NCI-H1694 treated with DMSO at 0.1 percent for 48 hours (cell line): ENCODE data around the gene MAPK8.
"Not testable (repeated sequence)": the region's sequence is repeated elsewhere in the genome, so short reads cannot be mapped to it uniquely, and the experiment has no call there.

ENCODE experiments used
- DNase-seq: peaks from one replicate; lab custom pipeline; 2025; lab: John Stamatoyannopoulos, UW

MAPK8 gene

DNA sequence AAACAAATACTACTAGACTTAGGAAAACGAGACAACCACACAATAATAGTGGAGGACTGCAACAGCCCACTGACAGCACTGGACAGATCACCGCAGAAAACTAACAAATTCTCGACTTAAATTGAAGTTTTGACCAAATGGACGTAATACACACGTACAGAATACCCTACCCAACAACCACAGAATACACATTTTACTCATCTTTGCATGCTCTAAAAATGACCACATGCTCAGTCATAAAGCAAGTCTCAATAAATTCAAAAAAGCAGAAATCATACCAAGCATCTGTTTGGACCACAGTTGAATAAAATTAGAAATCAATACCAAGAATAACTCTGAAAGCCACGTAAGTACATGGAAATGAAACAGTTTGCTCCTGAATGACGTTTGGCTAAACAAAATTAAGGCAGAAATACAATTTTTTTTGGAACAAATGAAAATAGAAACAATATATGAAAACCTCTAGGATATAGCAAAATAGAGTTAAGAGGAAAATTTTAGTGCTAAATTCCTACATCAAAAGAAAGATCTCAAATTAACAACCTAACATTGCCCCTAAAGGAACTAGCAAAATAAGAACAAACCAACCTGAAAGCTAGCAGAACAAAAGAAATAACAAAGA lies 30.6 kb downstream of the MAPK8 start:
- no peak for DNase-seq

DNA sequence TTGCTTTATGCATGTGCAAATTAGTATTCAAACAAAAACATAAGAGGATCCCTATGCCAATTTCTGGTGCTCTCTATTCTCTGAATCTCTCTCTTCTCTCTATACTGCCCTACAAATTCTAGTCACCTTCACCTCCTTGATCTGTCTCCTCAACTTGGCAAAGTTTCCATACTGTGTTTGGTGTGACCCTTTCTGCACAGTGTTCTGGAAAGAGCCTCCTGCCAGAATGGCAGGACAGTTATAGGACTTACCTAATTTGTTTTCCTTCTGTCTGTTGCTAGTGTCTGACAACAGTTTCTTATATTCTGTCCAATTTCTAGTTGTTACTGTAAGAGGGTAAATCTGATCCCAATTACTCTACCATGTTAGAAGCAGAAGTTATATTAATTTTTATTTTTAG lies 34.3 kb downstream of the MAPK8 start:
- no peak for DNase-seq

DNA sequence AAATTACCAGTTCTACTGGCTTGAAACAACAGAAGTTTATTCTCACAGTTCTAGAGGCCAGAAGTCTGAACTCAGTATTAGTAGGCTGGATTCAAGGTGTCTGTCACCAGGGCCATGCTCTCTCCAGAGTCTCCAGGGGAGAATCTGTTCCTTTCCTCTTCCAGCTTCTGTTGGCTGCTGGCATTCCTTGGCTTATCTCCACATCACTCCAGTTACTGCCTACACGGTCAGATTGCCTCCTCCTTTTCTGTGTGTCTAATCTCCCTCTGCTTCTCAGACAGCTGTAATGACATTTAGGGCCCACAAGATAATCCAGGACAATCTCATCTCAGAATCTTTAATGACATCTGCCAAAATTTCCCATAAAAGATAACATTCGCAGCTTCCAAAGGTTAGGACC lies 36.6 kb downstream of the MAPK8 start:
- DNase-seq, result no peak

DNA sequence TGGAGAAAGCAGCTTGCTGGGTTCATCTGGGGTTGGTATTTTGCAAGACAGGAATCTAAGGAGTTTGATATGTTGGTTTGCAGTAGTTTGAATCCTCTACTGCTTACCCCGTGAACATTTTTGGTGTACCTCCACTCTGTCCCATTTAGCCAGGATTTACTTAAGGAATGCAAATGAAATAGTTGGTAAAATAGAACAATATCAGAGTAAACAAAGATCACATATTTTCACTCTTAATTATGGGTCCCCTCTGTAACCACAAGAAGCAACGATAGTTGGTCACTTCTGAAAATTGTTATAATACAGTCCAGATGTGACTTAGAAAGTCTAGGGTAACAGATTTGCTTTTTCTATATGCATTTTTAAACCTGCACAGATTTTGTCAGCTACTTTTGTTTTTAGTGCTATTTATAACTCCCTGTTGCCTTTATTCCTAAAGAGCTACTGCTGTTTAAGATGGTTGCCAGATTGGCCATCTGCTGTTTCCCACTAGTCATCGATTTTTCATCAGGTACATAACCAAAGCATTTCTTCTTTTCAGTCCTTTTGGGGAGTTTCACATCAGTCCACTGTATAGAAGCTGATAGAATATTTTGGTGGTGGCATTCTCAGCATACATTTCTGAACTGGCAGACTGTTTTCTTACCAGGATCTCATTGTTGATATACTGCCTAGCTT lies 37.6 kb downstream of the MAPK8 start:
- no peak for DNase-seq

DNA sequence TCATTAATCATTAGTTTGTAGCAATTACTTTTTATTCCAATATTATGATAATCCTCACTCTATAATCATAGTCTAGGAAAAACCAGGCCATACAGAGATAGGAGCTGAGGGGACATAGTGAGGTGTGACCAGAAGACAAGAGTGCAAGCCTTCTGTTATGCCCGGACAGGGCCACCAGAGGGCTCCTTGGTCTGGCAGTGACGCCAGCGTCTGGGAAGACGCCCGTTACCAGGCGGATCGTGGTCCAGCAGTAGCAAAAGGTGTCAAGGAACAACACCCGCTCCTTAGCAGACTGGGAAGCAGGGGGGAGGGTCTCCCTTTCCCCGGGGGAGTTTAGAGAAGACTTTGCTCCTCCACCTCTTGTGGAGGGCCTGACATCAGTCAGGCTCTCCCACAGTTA lies 39.8 kb downstream of the MAPK8 start:
- not testable (repeated sequence) for DNase-seq

DNA sequence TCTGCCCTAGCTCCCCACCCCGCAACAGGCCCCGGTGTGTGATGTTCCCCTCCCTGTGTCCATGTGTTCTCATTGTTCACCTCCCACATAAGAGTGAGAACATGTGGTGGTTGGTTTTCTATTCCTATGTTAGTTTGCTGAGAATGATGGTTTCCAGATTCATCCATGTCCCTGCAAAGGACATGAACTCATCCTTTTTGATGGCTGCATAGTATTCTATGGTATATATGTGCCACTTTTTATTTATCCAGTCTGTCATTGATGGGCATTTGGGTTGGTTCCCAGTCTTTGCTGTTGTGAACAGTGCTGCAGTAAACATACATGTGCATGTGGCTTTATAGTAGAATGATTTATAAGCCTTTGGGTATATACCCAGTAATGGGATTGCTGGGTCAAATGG lies 41.1 kb downstream of the MAPK8 start:
- DNase-seq, result not testable (repeated sequence)

DNA sequence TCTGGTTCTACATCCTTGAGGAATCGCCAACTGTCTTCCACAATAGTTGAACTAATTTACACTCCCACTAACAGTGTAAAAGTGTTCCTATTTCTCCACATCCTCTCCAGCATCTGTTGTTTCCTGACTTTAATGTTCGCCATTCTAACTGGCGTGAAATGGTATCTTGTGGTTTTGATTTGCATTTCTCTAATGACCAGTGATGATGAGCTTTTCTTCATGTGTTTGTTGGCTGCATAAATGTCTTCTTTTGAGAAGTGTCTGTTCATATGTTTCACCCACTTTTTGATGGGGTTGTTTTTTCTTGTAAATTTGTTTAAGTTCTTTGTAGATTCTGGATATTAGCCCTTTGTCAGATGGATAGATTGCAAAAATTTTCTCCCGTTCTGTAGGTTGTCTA lies 41.5 kb downstream of the MAPK8 start:
- not testable (repeated sequence) for DNase-seq

DNA sequence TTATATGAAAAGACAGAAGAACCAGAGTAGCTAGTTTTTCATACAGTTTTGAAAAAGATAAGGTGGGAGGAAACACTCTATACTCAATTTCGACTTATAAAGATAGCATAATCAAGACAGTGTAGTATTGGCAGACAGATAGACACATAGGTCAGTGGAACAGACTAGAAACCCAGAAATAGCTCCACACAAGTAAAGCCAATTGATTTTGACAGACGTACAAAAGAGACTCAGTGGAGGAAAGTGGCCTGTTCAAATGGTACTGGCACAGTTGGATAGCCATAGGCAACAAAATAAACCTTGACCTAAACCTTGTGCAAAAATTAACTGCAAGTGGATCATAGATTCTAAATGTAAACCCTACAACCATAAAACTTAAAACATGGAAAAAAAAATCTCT lies 46.8 kb downstream of the MAPK8 start:
- DNase-seq, result no peak

DNA sequence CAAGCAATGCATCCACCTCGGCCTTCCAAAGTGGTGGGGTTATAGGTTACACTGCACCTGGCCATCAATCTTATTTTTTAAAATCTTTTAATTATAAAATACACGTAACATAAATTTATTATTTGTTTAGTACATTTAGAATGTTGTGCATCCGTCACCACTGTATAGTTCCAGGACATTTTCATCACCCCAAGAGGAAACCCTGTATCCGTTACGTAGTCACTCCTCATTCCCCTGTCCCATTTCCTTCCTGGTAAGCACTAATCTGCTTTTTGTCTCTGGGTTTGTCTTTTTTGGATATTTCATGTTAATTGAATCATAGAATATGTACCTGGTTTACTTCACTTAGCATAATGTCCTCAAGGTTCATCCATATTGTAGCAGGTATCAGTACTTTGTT lies 51.2 kb downstream of the MAPK8 start:
- no peak for DNase-seq

DNA sequence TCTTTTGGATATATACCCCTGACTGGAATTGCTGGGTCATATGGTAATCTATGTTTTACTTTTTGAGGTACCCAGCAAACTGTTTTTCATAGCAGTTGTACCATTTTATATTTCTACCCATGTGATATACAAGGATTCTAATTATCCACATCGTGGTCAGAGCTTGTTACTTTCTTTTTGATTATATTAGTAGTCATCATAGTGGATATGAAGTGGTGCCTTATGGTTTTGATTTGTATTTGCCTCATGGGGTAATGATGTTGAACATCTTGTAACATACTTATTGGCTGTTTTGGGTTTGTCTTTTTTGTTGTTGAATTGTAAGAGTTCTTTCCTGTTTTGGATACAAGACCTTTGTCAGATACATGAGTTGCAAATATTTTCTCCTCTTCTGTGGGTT lies 51.7 kb downstream of the MAPK8 start:
- no peak for DNase-seq

DNA sequence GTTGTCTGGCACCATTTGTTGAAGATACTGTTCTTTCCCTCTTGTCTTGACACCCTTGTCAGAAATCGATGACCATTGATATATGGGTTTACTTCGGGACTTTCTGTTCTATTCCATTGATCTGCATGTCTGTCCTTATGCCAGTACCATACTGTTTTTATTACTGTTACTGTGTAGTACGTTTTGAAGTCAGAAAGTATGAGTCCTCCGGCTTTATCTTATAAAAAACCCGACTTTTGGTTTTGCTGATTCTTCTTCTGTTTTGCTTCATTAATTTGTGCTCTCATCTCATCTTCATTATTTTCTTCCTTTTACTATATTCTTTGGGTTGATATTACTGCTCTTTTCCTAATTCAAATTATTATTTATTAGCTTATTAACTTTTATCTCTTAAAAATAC lies 52.4 kb downstream of the MAPK8 start:
- no peak for DNase-seq

DNA sequence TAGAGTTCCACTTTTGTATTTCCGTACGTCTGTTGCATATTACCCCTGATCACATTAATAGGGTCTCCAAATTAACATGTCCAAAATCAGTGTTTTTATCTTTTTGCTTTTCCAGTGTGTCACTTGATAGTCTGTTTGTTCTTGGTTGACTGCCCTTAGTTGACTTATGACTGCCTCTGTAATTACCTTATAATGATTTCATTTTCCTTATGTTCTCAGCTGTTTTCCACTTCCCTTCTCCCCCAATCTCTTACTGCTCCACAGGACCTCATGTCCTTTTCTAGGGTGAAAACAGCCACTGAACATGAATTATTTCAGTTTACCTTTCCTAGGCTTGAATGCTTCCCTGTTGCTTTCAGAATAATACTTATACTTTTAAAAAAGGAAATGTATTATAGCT lies 54.7 kb downstream of the MAPK8 start:
- DNase-seq, result no peak

DNA sequence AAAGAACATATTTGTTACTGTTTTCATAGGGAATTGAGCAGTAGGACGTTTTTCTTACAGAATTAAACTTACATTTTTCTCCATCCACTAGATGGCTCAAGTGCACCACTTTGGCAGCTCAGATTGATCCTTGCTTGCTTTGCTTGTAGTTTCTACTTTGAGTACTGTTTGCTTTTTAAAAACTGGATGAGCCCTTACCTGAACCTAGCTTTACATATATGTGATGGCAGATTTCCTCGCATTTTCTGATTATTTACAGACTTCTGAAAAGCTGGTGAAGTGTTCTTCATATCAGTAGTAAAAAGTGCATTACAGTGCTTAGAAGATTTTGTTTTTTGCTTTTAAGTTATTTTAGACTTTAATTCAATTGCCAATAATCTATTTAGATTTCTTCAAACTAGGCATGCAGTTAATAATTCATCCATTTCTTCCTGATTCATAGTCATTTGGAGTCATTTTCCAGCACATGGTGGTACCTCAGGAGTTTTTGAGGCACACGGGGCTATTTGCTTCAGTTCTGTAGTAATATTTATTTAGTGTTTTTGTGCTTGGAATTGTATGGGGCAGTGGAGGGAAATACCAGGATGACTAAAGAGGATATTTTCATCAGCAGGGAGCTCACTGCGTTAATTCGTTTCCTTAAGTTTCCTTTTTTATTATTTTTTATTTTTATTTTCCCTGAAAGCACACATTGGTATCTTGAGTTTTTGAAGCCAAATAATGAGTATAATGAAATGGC lies 57.3 kb downstream of the MAPK8 start:
- DNase-seq, result peak; percentile 58

DNA sequence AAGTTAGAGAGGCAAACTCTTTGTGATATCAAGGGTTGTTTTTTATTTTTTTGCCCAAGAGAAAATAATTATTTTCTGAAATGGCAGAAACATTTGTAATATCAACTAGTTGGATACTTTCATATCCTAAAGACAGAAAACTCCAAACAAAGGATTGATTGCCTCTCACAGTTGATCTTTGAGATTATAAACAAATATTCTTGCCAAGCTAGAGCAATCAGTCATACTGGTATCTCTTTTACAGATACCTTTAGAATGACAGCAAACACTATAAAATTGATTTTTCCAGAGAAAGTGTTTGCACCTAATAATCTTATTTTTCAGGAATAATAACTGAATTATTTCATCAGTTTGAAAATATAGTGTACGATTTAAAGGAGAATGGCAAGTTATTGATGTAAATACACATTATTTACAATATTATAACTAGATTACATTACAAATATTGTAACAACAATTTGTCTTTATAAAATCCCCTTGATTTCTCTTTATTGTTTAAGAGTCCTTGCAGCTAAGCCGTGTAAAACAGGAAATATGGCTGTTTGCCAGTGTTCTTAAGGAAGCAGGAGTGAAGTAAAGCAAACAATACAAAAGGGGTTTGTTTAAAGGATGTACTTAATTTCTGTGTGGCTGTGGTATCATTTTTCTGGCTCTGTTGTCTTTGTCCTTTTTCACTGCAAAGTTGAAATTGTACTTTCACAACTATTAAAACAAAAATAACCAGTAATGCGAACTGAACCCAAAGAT lies 58.4 kb downstream of the MAPK8 start:
- no peak for DNase-seq

DNA sequence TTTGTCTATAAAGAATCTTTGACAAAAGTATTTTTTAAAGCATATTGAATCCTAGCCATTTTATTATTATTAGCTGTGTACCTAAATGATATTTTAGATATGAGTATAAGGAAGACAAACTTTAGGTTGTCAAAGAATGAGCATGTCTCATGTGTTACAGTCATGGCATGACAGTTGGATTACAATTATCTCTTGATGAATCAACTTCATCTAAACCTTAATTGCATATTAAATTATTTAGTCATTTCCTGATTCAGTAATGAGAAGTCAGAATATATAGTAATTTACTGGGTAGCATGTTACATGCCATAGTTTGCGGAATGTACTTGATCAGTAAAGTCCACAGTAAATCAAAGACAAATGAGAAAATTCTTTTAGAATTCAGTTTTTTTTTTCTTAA lies 59.2 kb downstream of the MAPK8 start:
- DNase-seq, result no peak

DNA sequence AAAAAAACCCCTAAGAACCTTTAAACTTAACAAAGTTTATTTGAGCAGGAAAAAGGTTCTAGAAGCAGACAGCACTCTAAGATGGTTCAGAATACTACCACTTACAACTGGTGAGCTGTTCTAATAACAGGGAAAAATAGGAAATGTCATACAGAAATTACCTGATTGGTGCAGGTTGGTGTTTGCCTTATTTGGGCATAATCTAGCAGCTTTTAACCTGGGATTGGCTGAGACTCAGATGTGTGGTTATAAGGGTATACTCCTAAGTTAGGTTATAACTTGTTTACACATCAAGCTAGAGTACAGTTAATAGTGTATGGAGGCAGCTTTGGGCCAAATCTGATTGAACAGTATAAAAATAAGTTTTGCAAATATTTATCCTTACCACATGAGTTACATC lies 59.8 kb downstream of the MAPK8 start:
- no peak for DNase-seq

DNA sequence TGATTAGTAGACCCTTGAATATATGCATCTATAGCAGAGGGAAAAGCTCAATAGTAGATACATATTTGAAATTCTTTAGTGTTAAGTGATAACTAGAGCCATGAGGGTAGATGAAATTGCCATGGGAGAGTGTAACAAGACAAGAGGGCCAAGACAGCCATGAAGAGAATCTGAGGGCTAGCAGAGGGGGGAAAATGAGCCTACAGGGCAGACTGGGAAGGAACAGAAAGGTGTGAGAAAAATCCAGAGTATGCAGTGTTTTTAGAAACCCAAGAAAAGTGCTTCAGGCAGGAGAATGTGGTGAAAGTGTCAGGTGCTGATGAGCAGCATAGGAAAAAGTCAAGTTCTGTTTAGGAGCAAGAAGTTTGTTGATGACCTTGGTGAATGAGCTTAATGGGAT lies 63.0 kb downstream of the MAPK8 start:
- DNase-seq, result no peak

DNA sequence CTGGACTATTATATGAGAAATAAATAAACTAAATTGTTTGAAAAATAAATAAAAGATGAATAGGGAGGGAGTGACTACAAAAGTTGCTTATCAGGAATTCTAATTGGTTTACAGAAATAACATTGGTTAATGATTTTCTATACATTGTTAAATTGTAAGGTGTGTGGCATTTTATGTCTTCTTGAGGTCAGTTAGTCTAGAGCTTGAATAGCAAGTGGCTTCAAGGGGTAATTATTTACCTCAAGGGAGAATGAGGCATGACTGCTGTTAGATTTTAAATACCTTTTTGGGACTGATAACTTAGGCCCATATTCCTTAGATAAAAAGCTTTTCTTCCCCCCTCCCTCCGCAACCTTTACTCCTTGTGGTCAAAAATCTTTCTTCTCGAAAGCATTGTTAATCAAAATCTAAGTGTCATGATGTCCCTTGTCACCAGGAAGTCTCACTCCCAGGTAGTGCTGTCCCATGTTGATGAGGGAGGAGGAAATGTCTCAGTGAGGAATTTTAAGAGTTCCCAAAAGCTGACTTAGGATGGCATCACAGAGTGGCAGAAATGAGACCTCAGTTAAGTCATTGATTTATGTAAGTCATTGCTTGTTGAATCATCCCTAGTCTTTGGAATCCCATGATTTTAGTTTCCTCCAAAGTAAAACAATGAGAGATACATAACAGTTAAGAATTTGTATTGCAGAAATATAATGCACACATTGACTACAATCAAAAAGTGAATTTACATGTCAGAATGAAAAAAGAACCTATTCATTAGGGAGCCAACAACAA lies 71.5 kb downstream of the MAPK8 start:
- no peak for DNase-seq

DNA sequence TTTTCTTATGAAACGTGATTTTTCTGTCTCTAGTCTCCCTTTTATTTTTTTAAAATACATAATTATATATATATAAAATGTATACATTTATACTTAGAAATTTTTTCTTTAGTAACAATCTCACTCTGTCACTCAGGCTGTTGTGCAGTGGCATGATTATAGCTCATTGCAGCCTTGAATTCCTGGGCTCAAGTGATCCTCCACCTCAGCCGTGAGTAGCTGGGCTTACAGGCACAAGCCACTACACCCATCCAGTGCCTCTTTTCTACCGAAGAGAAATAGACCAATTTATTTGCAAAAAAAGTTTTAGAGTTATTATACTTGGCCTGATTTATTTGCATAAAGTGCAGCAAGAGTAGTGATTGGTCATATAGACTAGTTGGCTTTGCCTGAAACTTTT lies 72.2 kb downstream of the MAPK8 start:
- no peak for DNase-seq

DNA sequence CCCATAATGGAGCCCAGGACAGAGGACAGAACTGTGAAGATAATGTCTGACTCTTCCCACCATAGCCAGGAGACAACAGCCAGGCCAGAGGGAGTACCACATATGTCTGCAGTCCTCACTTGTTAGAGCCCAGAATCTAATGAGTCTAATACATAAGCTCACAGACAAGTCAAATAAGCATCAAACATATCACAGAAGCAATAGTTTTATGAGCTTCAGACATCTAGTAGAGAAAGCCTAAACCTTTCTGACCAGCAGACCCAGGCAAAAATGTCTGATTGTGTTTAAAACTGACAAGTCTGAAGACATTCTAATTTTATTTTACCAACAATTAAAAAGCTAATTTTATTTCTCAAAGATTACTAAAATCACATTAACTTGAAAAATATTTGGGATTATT lies 75.5 kb downstream of the MAPK8 start:
- no peak for DNase-seq

DNA sequence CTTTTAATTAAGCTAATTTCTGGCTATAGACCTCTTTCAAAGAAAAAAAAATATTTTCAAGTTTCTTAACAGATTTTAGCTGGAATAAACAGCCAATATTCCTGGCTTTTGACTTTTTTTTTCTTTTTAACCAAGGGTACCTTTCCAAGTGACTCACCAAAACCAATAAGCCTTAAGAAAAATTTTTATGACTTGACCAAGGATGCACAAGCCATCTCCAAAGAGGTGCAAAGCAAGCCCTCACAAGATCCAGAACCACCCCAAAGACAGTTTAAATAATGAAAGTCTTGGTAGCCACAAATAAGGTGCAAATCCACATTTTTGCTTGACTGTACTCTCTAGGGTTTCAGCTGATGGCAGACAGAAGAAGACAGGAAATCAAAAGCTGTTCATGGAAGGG lies 76.5 kb downstream of the MAPK8 start:
- no peak for DNase-seq

DNA sequence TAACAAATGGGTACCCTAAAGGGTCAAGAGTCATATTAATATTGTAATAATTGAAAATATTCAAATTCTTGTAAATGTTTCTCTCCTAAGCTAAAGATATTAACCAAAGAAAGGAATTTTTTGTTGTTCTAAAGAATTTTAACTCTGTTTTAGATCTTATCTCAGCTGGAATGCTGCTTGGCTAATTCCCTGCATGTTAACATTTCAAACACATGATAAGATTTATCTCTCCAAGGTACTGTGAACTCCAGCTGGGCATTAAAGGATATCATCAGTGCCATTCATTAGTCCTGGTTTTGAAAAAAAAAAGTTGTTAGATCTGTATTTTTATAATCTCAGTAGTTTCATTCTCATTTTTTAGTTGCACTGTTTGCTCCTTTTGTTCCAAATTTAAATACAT lies 76.9 kb downstream of the MAPK8 start:
- DNase-seq, result no peak
